Transverse colon (tissue), 3 donors: ENCODE results near the gene RILPL2.

Experiments used
- CTCF ChIP-seq, 5 experiments: fragments of 200-600 bp in 3 of 5; fragments of 450-650 bp in 2 of 5; sonication (generic) in 3 of 5; IDR thresholded peaks; 1 replicate in 2 of 5; 2 replicates in 3 of 5; pipeline ENCODE4 v1.5.1; 2016 to 2017; ENCODE audit warnings: antibody characterized with exemption in 5 of 5, inconsistent platforms in 3 of 5, mild to moderate bottlenecking in 2 of 5, moderate library complexity in 1 of 5
- EP300 ChIP-seq: sonication (generic); formaldehyde crosslinking; IDR thresholded peaks from one replicate; pipeline ENCODE4 v1.6.1; 2017; ENCODE audit warnings: antibody characterized with exemption, low read depth
- POLR2A ChIP-seq: fragments of 450-650 bp; IDR thresholded peaks from one replicate; pipeline ENCODE4 v1.6.1; 2016; ENCODE audit warnings: antibody characterized with exemption, mild to moderate bottlenecking, moderate library complexity

DNA sequence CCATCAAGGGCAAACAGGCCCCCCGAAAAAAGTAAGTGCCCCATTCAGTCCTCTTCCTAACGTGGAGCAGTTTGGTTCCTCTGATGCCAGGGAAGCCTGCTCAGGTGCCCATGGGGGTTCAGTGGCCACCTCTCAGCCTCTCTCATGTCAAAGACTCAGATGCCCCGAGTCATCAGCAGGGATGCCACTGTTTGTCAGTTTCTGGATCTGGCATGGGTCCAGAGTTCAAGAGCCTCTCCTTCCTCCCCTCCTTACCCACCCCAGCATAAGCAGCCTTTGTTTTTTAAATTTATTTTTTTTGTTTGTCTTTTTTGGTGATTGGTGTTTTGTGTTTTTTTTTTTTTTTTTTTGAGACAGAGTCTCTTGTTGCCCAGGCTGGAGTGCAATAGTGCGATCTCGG, 41.2 kb downstream of the RILPL2 start:
- TF ChIP-seq POLR2A (no peak), CTCF (IDR thresholded peaks at IDR 0.05) (no peak), EP300 (no peak)
